Iris pigment epithelial cell (primary cell): ENCODE data around the gene ZNF84.

ENCODE experiments used
- DNase-seq: peaks from one replicate; pipeline ENCODE4 v3.0.0-alpha.2; 2011; ENCODE audit warnings: low read depth

Gene ZNF84

GRCh38 chr12:133037207-133038005, at the start of gene ZNF84:
ZNF84 (plus strand) TSS chr12:133037509; CDS start chr12:133041468, 3,959 bp downstream.
- DNase-seq: peak; percentile 98

DNA sequence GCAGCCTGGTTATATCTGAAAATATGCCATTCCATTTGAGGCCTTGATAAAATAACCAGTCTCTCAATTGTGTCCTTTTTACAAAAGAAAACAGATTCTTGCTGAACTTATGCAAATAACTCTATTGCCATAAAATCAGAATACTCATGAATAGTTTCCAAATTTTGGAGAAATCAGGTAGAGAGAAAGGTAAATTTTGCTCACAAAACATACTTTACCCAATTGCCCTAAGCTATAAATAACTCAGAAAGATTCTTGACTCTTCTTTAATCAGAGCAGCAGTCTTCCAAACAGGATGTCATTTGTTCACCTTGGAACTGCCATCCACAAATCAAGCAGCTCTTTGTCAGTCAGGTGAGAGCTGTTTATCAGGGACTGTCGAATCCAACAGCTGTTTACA, 38.6 kb upstream of the ZNF84 start:
- no peak for DNase-seq

GRCh38 chr12:133010657-133011297, 26.5 kb upstream of the ZNF84 start:
- DNase-seq: no peak

DNA sequence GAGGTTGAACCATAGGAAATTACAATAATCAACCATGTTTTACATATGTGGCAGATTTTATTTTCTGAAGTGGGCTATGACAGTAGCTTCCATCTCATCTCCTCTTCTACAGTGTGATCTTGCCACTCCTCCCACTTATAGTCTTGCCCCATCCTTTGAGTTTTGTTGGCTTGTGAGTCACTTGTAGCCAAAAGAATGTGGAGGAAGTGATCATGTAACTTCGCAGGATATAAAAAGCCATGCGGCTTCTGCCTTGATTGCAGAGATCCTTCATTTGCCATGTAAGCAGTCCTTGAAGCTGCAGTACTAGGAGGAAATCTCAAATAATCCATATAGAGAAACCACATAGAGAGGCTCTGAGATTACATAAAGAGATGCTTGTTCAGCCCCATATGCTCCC, 13.7 kb upstream of the ZNF84 start:
- peak; percentile 61 for DNase-seq

GRCh38 chr12:133026996-133027395, 10.3 kb upstream of the ZNF84 start:
- peak; percentile 21 for DNase-seq

DNA sequence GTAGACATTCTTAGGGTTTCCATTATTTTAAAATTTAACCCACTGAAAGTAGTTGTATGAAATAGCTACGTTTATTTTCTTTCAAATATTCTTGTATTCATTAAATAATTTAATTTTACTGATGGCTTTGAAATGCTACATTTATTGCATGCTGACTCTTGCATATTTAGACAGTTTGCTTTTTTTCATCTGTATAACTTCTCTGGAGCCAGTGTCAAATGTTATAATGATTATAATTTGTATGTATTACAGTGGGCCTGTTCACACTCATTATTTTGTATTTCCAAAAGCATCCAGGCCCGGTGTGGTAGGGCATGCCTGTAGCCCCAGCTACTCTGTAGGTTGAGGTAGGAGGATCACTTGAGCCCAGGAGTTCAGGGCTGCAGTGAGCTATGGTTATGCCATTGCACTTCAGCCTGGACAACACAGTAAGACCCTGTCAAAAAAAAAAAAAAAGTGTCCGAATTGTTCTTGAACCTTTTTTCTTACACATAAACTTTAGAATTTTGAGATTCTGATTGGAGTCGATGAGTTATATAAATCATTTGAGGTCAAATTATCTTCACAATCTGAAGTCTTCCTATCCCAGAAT, 905 bp downstream of the ZNF84 start:
- no peak for DNase-seq

GRCh38 chr12:133046698-133047097, 9.4 kb downstream of the ZNF84 start:
- no peak for DNase-seq

- peak; percentile 10 for DNase-seq
Observed at GRCh38 chr12:133057446-133057845, 20.1 kb downstream of the ZNF84 start.

GRCh38 chr12:133058203-133059113, 21.1 kb downstream of the ZNF84 start:
- DNase-seq: no peak

GRCh38 chr12:133061954-133062353, 24.6 kb downstream of the ZNF84 start:
- no peak for DNase-seq

DNA sequence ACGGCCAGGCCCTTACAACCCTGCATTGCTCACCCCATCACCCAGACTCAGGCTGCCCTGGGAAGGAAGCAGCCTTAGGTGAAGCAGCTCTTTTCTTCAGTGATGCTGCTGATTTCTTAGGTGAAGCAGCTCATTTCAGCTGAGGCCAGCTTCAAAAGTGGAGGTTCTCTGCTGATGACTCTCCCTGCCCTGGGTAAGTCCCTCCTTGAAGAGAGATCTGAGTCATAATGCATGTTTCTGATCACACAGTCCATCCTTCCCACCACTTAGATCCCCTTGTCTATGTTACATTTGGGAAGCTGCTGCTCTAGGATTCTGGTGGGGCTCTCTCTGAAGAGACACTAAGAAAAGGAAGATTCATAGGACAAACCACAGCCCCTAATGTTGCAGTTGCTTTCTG, 26.2 kb downstream of the ZNF84 start:
- no peak for DNase-seq

GRCh38 chr12:133073836-133074235, 36.5 kb downstream of the ZNF84 start:
- no peak for DNase-seq

GRCh38 chr12:133080026-133080367, 42.7 kb downstream of the ZNF84 start:
- DNase-seq: peak; percentile 100

- peak; percentile 98 for DNase-seq
Observed at GRCh38 chr12:133080368-133081158, 43.3 kb downstream of the ZNF84 start, which contains the start of gene ZNF140. ZNF140 (plus strand) TSS chr12:133080923; CDS start chr12:133081321, 398 bp downstream.

DNA sequence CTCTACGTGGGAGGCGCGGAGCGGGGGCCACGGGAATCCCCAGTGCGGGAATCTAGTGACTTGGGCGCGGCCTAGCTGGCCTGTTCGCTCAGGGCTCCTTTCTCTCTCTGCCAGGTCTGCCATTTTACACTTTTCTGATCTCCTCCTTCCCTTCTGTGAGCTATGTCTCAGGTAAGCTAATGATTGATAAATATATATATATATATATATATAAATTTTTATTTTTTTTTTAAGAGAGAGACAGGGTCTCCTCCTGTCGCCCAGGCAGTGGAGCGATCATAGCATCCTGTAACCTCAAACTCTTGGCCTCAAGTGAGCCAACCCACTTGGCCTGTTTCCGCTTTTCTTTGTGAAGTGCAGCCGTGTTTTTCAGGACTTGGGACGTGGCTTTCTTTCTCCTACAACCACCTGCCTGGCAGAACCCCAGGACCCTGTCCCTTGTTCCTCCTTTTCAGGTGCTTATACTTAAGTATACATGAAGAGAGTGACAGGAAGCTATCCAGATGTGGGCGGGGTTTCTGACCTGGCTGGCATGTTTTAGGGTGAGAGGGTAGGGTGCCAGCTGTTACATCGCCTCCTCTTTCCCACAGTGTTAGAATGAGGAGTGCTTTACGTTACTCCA, 44.0 kb downstream of the ZNF84 start:
- peak; percentile 82 for DNase-seq

DNA sequence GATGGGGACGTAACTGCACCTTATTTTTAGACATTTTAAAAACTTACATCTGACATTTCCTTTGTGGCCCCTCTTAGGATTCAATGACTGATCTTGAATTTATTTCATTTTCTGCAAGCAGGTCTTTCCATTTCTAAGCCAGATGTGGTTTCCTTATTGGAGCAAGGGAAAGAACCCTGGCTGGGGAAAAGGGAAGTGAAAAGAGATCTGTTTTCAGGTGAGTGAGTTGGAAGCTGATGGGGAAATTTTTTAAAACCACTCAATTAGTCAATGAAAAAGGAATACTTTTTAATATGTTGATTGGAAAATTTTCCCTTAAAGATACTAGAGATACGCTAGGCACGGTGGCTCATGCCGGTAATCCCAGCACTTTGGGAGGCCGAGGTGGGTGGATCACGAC, 46.0 kb downstream of the ZNF84 start:
- DNase-seq: no peak

GRCh38 chr12:133105620-133106019, 68.3 kb downstream of the ZNF84 start:
- peak; percentile 7 for DNase-seq

GRCh38 chr12:133106253-133106652, 68.9 kb downstream of the ZNF84 start:
- DNase-seq: peak; percentile 4

DNA sequence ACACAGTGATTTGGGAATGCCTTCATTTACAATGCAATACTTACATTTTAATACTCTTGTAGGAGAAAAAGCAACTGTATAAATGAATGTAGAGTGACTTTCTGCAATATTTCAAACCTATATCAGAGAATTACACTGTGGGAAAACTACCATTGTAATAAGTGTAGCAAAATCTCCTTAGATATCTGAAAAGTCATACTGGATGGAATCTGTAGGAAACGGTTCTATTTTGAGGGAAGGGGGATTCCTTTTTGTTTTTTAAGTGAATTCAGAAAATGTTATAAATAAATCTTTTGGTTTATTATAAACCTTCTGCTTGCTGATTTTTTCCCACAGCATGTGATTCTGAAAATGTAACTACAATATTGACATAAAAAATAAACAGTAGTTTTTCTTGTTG, 69.8 kb downstream of the ZNF84 start:
- no peak for DNase-seq

- DNase-seq: no peak
Observed at GRCh38 chr12:133108150-133108549, 70.8 kb downstream of the ZNF84 start.
